HG03025 (cell line): ENCODE measurements around the gene PDZD4.

Experiments
- ATAC-seq: cut with Tn5 transposase; IDR thresholded peaks from one replicate; pipeline ENCODE4 v1.9.1; 2021; ENCODE audit warnings: mild to moderate bottlenecking, moderate library complexity; ENCODE audit not compliant: unreplicated experiment, low FRiP score

Gene PDZD4

GRCh38 chrX:153792368-153792767 lies 38.0 kb downstream of the PDZD4 start:
- no peak for ATAC-seq

GRCh38 chrX:153791104-153791852 lies 39.1 kb downstream of the PDZD4 start:
- ATAC-seq, result no peak

- no peak for ATAC-seq
These were observed 40.7 kb downstream of the PDZD4 start for GRCh38 chrX:153789654-153790053.

GRCh38 chrX:153786669-153787068 lies 43.7 kb downstream of the PDZD4 start:
- ATAC-seq, result no peak

GRCh38 chrX:153784325-153784967 lies 45.9 kb downstream of the PDZD4 start:
- ATAC-seq, result no peak

GRCh38 chrX:153783378-153784013 lies 46.8 kb downstream of the PDZD4 start:
- ATAC-seq, result no peak

- ATAC-seq, result no peak
These were observed 47.5 kb downstream of the PDZD4 start for GRCh38 chrX:153782871-153783270.

GRCh38 chrX:153782313-153782712 lies 48.0 kb downstream of the PDZD4 start:
- ATAC-seq, result no peak

GRCh38 chrX:153781428-153782047 lies 48.8 kb downstream of the PDZD4 start:
- no peak for ATAC-seq

- ATAC-seq, result no peak
These were observed 49.5 kb downstream of the PDZD4 start, which contains the start of gene SRPK3 for GRCh38 chrX:153780678-153781427. Gene SRPK3, plus strand, starts transcription at chrX:153781041. Its CDS starts 46 bp downstream, at chrX:153781087.

- ATAC-seq, result no peak
These were observed 50.3 kb downstream of the PDZD4 start for GRCh38 chrX:153779891-153780677.

- ATAC-seq, result no peak
These were observed 51.7 kb downstream of the PDZD4 start for GRCh38 chrX:153778684-153779101.

GRCh38 chrX:153778181-153778580 lies 52.2 kb downstream of the PDZD4 start:
- no peak for ATAC-seq

GRCh38 chrX:153777261-153778090 lies 52.9 kb downstream of the PDZD4 start:
- no peak for ATAC-seq

- no peak for ATAC-seq
These were observed 53.7 kb downstream of the PDZD4 start for GRCh38 chrX:153776611-153777045.

- no peak for ATAC-seq
These were observed 54.2 kb downstream of the PDZD4 start for GRCh38 chrX:153776120-153776599.

GRCh38 chrX:153775293-153776119 lies 54.8 kb downstream of the PDZD4 start:
- ATAC-seq, result no peak
